Fibroblast of lung (primary cell): ENCODE results near the gene FKBP8.

Source experiments
- EZH2 ChIP-seq: IDR thresholded peaks from 2 replicates; pipeline ENCODE4 v1.5.1; 2012; ENCODE audit warnings: low read length, control low read depth, mild to moderate bottlenecking; ENCODE audit errors: missing control alignments
- TF ChIP-seq, protein P1 (sequence below), 2 donors: IDR thresholded peaks in 1 of 2; conservative IDR thresholded peaks in 1 of 2; 1 replicate in 1 of 2; 2 replicates in 1 of 2; pipeline ENCODE4 v1.5.1; 2011 to 2012; ENCODE audit warnings: low read length in 2 of 2, control low read depth in 1 of 2, inconsistent platforms in 1 of 2, low read depth in 1 of 2, mild to moderate bottlenecking in 1 of 2

DNA sequence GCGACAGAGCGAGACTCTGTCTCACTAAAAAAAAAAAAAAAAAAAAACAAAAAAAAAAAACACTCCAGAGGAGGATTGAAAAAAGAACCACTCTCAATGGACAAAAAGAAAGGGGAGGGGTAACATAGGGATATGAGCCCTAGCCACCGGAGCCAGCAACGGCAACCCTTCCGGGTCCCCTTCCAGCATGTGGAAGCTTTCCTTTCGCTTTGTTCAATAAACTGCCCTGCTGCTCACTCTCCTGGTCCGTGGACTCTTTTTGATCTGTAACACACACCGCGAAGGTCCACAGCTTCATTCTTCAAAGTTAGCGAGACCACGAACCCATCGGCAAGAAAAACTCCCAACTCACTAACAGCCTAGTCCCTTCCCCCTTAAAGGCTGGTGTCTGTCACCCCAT is 44.2 kb upstream of the FKBP8 start:
- TF ChIP-seq, protein P1, sequence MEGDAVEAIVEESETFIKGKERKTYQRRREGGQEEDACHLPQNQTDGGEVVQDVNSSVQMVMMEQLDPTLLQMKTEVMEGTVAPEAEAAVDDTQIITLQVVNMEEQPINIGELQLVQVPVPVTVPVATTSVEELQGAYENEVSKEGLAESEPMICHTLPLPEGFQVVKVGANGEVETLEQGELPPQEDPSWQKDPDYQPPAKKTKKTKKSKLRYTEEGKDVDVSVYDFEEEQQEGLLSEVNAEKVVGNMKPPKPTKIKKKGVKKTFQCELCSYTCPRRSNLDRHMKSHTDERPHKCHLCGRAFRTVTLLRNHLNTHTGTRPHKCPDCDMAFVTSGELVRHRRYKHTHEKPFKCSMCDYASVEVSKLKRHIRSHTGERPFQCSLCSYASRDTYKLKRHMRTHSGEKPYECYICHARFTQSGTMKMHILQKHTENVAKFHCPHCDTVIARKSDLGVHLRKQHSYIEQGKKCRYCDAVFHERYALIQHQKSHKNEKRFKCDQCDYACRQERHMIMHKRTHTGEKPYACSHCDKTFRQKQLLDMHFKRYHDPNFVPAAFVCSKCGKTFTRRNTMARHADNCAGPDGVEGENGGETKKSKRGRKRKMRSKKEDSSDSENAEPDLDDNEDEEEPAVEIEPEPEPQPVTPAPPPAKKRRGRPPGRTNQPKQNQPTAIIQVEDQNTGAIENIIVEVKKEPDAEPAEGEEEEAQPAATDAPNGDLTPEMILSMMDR (conservative IDR thresholded peaks at IDR 0.05 in 1 of 2, IDR thresholded peaks at IDR 0.05 in 1 of 2; ENCODE audit: low read depth in 1 of 2, low read length in 2 of 2): no peak
- TF ChIP-seq EZH2: no peak
